Activated T-cell treated with anti-CD3 and anti-CD28 coated beads for 1 hour (primary cell): ENCODE measurements around the gene ATG4A.

Experiments
- DNase-seq: peaks from one replicate; pipeline ENCODE4 v3.0.0-alpha.2; 2020; ENCODE audit warnings: low read depth

Gene ATG4A

DNA sequence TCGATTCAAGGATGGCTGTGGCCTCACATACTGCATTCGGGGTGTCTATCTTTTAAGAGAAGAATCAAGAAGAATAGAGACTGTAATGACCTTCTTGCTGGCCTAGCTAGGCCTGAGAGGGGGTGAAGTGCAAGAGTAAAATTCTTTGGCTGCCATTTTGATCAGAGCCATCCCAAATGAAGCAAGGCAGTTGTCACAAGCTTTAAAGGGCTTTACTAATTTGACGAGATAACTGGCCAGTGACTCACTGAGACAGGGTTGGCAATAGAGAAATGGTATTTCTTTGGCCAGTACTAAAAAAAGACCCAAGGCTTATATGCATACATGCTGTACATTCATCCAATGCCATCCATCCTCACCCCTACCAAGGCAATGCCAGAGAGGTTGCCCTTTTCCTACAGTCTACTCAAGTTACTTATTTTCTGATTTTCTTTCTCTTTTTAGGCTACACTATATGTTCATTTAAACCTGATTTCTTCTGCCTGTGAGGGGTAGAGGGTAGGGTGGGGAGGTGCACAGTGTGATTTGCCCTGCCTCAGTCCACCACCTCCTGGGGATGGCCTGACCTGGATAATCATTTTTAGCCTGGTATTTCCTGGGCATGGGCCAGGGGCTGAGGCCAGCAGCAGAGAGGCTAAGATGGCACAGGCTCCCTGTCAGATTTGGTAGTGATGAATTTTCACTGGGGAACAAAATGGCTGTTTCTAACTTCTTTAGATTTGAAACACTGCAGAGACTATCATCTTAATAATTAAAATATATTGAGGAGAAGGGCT lies 32.2 kb downstream of the ATG4A start:
- no peak for DNase-seq

- no peak for DNase-seq
Measured at GRCh38 chrX:108126661-108127060, 35.1 kb downstream of the ATG4A start.

DNA sequence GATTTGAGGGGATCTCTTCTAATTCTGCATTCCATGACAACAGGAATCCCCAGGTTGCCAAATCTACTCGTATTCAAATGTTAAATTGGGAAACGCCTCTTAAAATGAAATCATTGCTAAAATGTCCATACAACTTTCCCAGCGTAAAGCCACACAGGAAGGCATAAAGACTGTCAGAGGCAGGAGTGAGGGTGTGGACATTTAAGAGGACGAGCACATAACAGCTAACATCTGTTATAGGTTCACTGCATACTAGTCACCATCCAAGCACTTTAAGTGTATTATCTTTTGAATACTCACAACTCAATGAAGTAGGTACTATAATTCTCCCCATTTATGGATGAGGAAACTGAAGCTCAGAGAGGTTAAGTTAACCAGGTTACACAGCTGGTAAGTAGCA lies 35.6 kb downstream of the ATG4A start:
- DNase-seq, result no peak

GRCh38 chrX:108130889-108131288 lies 39.3 kb downstream of the ATG4A start:
- DNase-seq, result no peak

DNA sequence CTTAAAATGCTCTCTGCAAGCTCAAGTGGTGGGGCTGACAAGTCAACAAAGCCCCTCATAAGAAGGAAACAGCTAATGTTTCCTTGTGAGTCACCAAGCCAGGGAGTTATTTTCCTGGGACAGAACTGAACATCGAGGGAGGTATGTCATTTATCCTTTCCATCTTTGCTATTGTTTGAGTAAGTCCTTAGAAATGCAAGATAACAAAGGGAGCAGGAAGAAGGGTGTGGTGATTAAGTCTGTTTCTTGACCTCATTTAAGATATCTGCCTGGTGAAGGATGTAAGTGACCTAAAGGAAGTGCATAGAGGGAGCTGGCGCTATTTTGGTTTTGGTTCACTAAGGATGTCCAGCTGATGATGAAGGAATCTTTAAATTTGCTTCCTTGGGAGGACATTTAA lies 39.9 kb downstream of the ATG4A start:
- no peak for DNase-seq

DNA sequence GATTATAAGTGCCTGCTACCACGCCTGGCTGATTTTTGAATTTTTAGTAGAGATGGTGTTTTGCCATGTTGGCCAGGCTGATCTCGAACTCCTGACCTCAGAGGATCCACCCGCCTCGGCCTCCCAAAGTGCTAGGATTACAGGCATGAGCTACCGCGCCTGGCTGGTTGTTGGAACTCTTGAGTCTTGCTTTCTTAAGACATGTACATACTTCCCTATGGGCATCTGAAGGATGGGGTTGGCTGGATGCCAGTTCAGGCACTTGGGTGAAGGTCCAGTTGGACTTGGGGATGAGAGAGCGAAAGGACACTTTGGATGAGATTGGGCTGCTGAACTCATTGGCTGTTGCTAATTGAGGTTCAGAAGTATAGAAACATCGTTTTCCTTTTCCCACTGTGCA lies 40.5 kb downstream of the ATG4A start:
- no peak for DNase-seq

DNA sequence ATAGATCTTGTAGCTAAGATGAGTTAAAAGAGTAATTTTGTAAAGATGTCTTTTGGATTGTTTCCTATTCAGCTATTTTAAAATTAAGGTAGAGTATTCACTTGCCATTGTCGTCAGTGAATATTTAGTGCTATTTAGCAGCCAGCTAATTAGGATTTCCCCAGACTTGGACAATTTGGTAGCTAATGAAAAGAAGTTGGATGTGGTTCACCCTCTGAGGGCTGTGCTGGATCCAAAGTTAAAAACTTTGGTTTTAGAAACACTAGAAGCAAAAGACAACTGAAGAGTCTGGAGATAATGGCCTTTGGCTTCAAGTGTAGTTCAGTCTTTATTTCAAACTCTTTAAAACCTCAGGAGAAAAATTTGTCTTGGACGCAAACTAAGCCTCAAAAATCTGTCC lies 41.3 kb downstream of the ATG4A start:
- no peak for DNase-seq

DNA sequence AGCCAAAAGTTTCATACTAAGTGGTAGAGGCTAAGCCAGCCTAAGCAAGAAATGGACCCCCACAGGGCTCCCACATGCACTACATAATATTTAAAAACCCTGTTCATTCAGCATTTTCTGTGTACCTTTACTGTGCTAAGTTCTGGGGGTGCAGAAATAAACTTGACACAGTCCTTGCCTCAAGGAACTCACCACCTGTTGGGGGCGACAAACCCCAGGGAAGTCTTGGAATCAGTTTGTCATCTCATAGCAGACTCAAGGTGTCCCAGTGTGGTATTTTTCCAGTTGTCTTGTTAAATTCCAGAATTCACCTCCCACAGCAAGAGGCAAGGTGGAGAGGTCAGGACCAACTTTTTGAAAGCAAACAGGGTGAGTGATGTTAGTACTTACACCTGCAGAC lies 43.1 kb downstream of the ATG4A start:
- no peak for DNase-seq

- DNase-seq, result no peak
Measured at GRCh38 chrX:108138814-108139702, 47.5 kb downstream of the ATG4A start.

DNA sequence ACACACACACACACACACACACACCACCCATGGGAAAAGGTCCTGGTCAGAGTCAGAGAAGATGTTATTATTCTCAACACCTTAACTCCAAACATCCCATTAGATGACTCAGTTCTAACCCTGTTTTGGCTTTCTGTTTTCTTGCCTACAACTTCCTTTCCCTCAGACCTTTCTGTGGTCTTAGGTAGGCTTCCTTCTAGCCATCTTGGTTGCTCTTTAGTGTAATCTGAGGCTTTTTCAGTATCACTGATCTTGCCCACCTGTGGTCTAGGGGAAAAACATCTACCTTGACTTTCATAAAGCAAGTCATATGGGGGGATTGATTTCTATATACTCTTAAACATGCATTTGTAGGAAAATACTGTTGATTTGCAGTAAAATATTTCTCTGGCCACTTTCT lies 56.9 kb downstream of the ATG4A start:
- DNase-seq, result no peak

- DNase-seq, result no peak
Measured at GRCh38 chrX:108156082-108156481, 64.5 kb downstream of the ATG4A start.

- no peak for DNase-seq
Measured at GRCh38 chrX:108156934-108157466, 65.4 kb downstream of the ATG4A start.

DNA sequence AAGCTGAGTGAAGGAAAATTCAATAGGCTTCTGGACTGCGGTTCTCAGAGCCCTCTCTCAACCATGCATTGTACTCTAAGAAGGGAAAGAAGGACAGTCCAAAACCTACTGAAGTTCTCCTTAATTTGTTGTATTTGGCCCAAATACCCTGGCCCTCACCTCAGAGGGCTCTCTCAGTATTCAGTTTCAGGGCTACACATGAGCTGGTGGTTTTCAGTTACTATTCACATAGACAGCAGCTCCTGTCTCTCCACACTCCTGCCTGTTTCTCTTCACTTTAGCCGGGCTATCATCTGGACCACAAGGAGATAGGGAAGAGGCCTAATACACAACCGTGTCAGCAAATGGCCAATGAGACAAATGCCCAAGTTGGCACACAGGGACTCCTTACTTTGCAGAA lies 66.0 kb downstream of the ATG4A start:
- no peak for DNase-seq

DNA sequence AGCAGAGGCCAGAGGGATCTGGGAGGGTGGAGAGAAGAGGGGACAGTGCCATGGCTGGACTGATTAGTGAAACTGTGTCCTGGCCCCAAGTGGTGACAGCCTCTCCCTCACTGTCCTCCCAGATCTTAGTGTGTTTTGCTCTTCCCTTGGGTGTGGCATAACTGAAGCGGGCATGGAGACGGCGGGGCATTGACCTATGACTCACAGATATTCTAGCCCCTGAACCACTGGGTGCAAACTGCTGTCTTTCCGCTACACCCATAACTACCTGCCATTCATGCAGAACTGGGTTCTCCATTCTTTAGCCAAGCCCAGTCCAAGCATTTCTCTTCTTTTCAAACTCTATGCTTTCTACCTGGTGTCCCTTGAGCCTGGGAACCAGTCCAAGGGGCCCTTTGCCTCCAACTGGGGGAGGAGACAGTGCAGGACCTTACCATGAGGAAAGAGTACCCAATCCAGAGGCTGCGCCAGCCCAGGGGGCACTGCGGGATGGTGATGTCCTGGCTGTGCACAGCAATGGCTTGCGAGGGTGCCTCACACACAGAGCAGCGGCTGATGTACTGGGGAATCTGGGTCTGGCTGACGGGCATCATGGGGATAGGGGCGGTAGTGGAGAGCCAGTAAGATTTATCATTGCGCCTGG lies 67.6 kb downstream of the ATG4A start:
- DNase-seq, result no peak

DNA sequence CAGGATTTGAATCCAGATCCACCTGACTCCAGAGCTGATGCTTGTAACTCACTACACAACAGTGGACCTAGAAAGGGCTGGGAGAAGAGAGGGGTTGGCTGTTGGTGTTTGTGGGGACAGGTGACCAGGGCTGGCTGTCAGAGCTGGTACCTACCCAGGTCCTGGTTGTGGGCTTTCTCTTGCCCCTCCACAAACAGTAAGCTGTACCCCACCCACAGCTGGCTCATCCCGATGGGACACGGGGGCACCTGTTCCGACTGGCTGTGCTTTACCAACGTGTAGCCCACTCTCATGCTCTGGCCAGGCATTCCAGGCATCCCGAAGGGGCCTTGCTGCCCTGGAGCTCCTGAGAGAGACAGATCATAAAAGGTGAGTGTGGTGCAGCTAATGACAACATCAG lies 68.7 kb downstream of the ATG4A start:
- DNase-seq, result no peak

GRCh38 chrX:108162265-108162664 lies 70.7 kb downstream of the ATG4A start:
- DNase-seq, result no peak

DNA sequence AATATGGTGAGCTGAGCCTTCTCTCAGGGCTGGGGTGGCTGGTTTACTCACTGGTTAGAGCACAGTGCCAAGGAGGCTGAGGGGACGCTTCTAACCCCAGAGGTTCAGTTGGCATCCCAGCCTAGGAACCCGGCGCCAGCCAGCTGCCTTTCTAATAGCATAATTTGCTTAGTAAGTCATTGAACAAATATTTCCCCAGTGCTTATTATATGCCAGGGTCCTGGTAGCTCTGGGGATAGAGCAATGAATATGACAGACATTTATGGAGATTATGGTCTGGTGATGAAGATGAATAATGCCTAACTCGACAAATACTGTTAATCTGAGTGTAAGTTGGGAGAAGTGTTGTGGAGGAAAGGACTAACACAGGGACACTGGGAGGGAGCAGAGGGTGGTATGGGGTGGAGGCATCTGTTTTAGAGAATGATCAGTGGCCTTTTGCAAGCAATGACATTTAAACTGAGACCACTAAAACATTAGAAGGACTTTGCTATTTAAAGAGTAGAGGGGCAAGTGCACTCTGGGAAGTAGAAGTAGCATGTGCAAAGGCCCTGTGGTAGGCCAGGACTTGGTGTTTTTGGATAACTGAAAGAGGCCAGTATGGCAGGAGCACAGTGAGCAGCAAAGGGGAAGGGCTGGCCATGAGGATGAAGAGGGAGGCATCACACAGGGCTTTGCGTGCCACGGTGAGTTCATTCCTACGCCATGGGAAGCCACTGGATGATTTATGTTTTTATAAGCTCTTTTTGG lies 71.9 kb downstream of the ATG4A start:
- no peak for DNase-seq

DNA sequence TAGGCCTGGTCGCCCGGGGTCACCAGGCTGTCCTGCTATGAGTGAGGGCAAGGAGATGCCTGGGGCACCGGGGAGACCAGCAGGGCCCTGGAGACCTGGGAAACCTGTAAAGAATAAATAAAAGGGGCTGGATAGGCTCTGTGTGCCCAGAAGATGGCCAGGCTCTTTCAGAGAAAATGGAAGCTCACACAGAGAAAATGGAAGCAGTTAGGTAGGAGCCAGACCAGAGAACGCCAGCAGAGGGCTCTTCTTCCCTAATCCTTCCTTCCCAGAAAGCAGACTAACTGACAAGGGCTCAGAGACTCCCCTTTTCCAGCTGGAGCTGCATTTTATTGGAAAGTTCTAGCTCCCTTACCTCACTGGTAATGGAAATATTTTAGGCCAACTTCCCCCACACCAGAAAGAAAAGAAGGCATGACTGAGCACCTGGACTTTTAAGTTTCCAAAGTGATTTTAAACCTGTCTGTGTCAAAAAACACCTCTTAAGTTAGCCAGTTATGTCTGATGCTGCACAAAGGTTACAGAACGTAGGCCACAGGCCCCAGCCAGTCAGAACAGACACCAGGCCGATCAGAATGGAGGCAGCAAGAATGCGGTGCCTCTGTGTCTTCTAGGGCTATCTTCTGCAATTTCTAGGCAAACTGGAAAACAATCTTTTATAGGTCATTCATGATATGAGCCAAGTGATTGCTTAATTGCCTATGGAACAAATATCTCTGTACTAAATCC lies 74.0 kb downstream of the ATG4A start:
- DNase-seq, result no peak

DNA sequence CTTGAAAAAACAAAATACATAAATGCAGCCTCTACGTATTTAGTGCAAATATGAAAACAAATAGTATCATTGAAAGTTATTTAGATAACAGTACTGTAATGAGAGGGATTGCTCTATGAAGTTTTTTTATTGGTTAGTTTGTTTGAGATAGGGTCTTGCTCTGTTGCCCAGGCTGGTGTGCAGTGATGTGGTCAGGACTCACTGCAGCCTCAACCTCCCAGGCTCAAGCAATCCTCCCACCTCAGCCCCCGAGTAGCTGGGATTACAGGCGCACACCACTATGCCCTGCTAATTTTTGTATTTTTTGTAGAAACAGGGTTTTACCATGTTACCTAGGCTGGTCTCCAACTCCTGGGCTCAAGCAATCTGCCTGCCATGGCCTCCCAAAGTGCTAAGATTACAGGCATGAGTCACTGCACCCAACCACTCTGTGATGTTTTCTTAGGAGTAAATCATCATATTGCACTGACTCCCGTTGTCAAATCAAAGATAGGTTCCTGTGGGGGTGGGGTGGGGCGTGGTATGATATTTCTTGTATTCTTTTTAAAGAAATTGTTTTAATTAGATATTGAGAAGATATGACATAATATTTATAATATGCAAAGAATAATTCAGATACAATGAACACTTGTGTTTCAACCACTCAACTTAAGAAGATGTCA lies 75.8 kb downstream of the ATG4A start:
- DNase-seq, result no peak

GRCh38 chrX:108168961-108169740 lies 77.6 kb downstream of the ATG4A start:
- DNase-seq, result no peak
